ENCODE measurements around the gene AGT. TPM values are rescaled to one million over a fixed set of nuclear protein-coding genes. Genes with fewer than 3 reads are reported as not detected.
"Not testable (repeated sequence)": the region's sequence is repeated elsewhere in the genome, so short reads cannot be mapped to it uniquely, and the experiment has no call there.

AGT gene
- polyA plus RNA-seq, 4 donors, result 0.81 to 357 (median 2.7) TPM

DNA sequence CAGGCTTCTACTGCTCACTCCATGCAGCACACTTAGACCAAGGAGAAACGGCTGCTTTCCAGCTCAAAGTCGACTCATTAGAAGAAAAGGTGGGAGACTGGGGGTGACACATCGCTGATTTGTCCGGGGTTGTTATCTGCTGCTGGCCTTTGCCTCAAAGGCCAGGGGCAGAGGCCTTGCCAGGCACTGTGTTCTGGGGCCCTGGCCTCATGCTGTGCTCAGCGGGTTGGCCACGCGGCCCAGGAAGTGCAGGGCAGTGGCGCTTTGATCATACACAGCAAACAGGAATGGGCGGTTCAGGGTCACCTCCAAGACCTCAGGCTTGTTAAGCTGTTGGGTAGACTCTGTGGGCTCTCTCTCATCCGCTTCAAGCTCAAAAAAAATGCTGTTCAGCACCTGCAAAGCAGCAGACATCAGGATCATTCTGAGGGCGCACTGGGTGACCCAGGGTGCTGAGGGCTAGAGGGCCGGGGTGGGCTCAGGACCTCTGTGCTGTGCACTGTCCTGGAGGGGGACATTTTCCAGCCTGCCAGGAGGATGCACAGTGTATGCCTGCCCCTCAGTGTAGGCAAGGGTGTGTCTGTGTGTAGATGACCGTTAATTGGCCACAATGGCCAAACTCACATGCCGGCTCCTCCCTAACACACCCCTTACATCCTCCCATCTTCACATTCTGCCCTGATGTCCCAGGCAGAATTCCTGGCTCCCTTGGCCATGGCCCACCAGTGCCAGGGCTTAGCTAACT is 10.8 kb downstream of the AGT start:
- no peaks in the 10 kb centered on the region for H3K9me3 ChIP-seq (ENCODE audit: control insufficient read depth in 2 of 2, insufficient read depth in 1 of 2, low read depth in 1 of 2, low read length in 1 of 2)
- peaks cover 0 to 35% (median 0%) of the 10 kb centered on the region in 3 donors for H3K4me1 ChIP-seq (ENCODE audit: control insufficient read depth in 3 of 3, insufficient read depth in 2 of 3, low read depth in 1 of 3, low read length in 2 of 3)
- H3K27me3 ChIP-seq (ENCODE audit: control insufficient read depth in 3 of 3, insufficient read depth in 3 of 3, low read length in 3 of 3), result peaks cover 0 to 2% (median 0%) of the 10 kb centered on the region in 3 donors
- 67 to 70% (median 68%) methylated on average over 14 of the region's 14 CpGs for WGBS, 3 donors
- H3K36me3 ChIP-seq (ENCODE audit: control insufficient read depth in 3 of 3, insufficient read depth in 2 of 3, low read depth in 1 of 3, low read length in 3 of 3), result peaks cover 0 to 55% (median 0%) of the 10 kb centered on the region in 3 donors
- no peak overlapping the region for H3K4me3 ChIP-seq (ENCODE audit: low read depth in 1 of 3, low read length in 3 of 3)
- DNase-seq (peak; percentile 38 to 79), FAIRE-seq (no peak)
- peak overlapping the region in 1 of 3 donors; percentile 60 for H3K27ac ChIP-seq (ENCODE audit: low read depth in 1 of 3, low read length in 2 of 3)

DNA sequence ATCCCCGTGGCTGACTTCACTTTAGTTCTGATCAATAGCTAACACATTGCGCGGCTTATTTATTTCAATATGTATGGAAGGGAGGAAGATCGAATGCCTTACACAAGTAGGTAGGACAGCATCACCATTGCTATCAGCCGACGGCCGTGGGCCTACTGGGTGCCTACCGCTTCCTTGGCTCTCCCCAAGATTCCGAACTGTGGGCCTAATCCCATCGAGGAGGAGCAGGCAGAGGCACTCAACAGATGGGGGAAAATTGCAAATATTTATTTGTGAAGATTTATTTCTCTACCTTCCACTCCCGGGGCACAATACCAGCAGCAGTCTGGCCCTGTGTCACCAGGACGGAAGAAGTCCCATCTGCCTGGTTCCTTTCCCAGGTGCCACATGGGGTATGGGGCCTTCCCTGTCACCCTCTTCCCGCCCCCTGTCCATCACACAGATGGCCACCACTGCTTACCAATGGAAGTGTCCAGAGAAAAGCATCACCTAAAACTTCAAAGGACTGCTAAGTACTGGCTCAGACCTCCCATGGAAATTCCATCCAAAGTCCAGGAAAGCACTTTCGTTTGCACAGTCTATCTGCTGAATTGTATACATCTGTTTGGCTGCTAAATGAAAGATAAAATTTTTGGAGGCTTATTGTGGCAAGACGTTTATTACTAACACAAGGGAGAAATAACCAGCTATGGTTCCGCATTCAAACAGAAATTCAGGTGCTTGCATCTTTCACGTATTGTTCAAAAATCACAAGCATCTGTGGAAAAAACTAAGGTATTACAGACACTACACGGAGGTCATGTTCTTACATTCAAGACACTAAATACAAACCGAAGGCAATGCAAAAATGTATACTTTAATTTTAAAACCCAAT is 11.8 kb downstream of the AGT start:
- 76 to 83% (median 78%) methylated on average over 19 of the region's 19 CpGs for WGBS, 3 donors
- DNase-seq, result peak; percentile 9 to 57
- Histone ChIP-seq H3K4me1 (ENCODE audit: control insufficient read depth in 3 of 3, insufficient read depth in 2 of 3, low read depth in 1 of 3, low read length in 2 of 3) (peaks cover 0 to 25% (median 0%) of the 10 kb centered on the region in 3 donors), H3K27ac (ENCODE audit: low read depth in 1 of 3, low read length in 2 of 3) (peak overlapping the region in 1 of 3 donors; percentile 60), H3K36me3 (ENCODE audit: control insufficient read depth in 3 of 3, insufficient read depth in 2 of 3, low read depth in 1 of 3, low read length in 3 of 3) (peaks cover 0 to 45% (median 0%) of the 10 kb centered on the region in 3 donors), H3K9me3 (ENCODE audit: control insufficient read depth in 2 of 2, insufficient read depth in 1 of 2, low read depth in 1 of 2, low read length in 1 of 2) (no peaks in the 10 kb centered on the region), H3K4me3 (ENCODE audit: low read depth in 1 of 3, low read length in 3 of 3) (no peak overlapping the region), H3K27me3 (ENCODE audit: control insufficient read depth in 3 of 3, insufficient read depth in 3 of 3, low read length in 3 of 3) (no peaks in the 10 kb centered on the region)
- FAIRE-seq, result no peak

GRCh38 chr1:230701434-230701833 is 12.5 kb downstream of the AGT start:
- Histone ChIP-seq H3K4me3 (ENCODE audit: low read depth in 1 of 3, low read length in 3 of 3) (no peak overlapping the region), H3K4me1 (ENCODE audit: control insufficient read depth in 3 of 3, insufficient read depth in 2 of 3, low read depth in 1 of 3, low read length in 2 of 3) (peaks cover 0 to 22% (median 0%) of the 10 kb centered on the region in 3 donors), H3K36me3 (ENCODE audit: control insufficient read depth in 3 of 3, insufficient read depth in 2 of 3, low read depth in 1 of 3, low read length in 3 of 3) (peaks cover 0 to 39% (median 0%) of the 10 kb centered on the region in 3 donors), H3K27me3 (ENCODE audit: control insufficient read depth in 3 of 3, insufficient read depth in 3 of 3, low read length in 3 of 3) (no peaks in the 10 kb centered on the region), H3K9me3 (ENCODE audit: control insufficient read depth in 2 of 2, insufficient read depth in 1 of 2, low read depth in 1 of 2, low read length in 1 of 2) (no peaks in the 10 kb centered on the region), H3K27ac (ENCODE audit: low read depth in 1 of 3, low read length in 2 of 3) (no peak overlapping the region)
- no peak for DNase-seq
- FAIRE-seq, result no peak
- WGBS, 3 donors, result 87 to 92% (median 91%) methylated on average over 17 of the region's 17 CpGs

- 81 to 88% (median 85%) methylated on average over 4 of the region's 4 CpGs for WGBS, 3 donors
- Histone ChIP-seq H3K27ac (ENCODE audit: low read depth in 1 of 3, low read length in 2 of 3) (no peak overlapping the region), H3K27me3 (ENCODE audit: control insufficient read depth in 3 of 3, insufficient read depth in 3 of 3, low read length in 3 of 3) (no peaks in the 10 kb centered on the region), H3K36me3 (ENCODE audit: control insufficient read depth in 3 of 3, insufficient read depth in 2 of 3, low read depth in 1 of 3, low read length in 3 of 3) (peaks cover 0 to 27% (median 0%) of the 10 kb centered on the region in 3 donors), H3K9me3 (ENCODE audit: control insufficient read depth in 2 of 2, insufficient read depth in 1 of 2, low read depth in 1 of 2, low read length in 1 of 2) (no peaks in the 10 kb centered on the region), H3K4me1 (ENCODE audit: control insufficient read depth in 3 of 3, insufficient read depth in 2 of 3, low read depth in 1 of 3, low read length in 2 of 3) (peaks cover 0 to 22% (median 0%) of the 10 kb centered on the region in 3 donors), H3K4me3 (ENCODE audit: low read depth in 1 of 3, low read length in 3 of 3) (no peak overlapping the region)
- no peak for DNase-seq
- FAIRE-seq, result no peak
Observed at GRCh38 chr1:230700132-230700531, 13.8 kb downstream of the AGT start.

GRCh38 chr1:230699716-230700115 is 14.2 kb downstream of the AGT start:
- WGBS, 3 donors, result 88 to 91% (median 89%) methylated on average over 1 of the region's 1 CpG
- no peak for DNase-seq
- no peak for FAIRE-seq
- peaks cover 0 to 22% (median 0%) of the 10 kb centered on the region in 3 donors for H3K4me1 ChIP-seq (ENCODE audit: control insufficient read depth in 3 of 3, insufficient read depth in 2 of 3, low read depth in 1 of 3, low read length in 2 of 3)
- H3K27me3 ChIP-seq (ENCODE audit: control insufficient read depth in 3 of 3, insufficient read depth in 3 of 3, low read length in 3 of 3), result no peaks in the 10 kb centered on the region
- no peak overlapping the region for H3K4me3 ChIP-seq (ENCODE audit: low read depth in 1 of 3, low read length in 3 of 3)
- peaks cover 0 to 28% (median 0%) of the 10 kb centered on the region in 3 donors for H3K36me3 ChIP-seq (ENCODE audit: control insufficient read depth in 3 of 3, insufficient read depth in 2 of 3, low read depth in 1 of 3, low read length in 3 of 3)
- H3K27ac ChIP-seq (ENCODE audit: low read depth in 1 of 3, low read length in 2 of 3), result no peak overlapping the region
- H3K9me3 ChIP-seq (ENCODE audit: control insufficient read depth in 2 of 2, insufficient read depth in 1 of 2, low read depth in 1 of 2, low read length in 1 of 2), result no peaks in the 10 kb centered on the region

DNA sequence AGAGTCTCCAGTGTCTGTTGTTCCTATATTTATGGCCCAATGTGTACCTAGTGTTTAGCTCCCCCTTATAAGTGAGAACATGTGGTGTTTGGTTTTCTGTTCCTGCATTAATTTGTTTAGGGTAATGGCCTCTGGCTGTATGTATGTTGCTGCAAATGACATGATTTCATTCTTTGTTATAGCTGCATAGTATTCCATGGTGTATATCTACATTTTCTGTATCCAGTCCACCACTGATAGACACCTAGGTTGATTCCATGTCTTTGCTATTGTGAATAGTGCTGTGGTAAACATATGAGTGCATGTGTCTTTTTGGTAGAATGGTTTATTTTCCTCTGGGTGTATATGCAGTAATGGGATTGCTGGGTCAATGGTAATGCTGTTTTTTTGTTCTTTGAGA is 15.0 kb downstream of the AGT start:
- H3K9me3 ChIP-seq (ENCODE audit: control insufficient read depth in 2 of 2, insufficient read depth in 1 of 2, low read depth in 1 of 2, low read length in 1 of 2); H3K27ac ChIP-seq (ENCODE audit: low read depth in 1 of 3, low read length in 2 of 3); H3K4me3 ChIP-seq (ENCODE audit: low read depth in 1 of 3, low read length in 3 of 3); H3K27me3 ChIP-seq (ENCODE audit: control insufficient read depth in 3 of 3, insufficient read depth in 3 of 3, low read length in 3 of 3); DNase-seq; FAIRE-seq: not testable (repeated sequence)
- H3K4me1 ChIP-seq (ENCODE audit: control insufficient read depth in 3 of 3, insufficient read depth in 2 of 3, low read depth in 1 of 3, low read length in 2 of 3), result peaks cover 0 to 21% (median 0%) of the 10 kb centered on the region in 3 donors
- peaks cover 0 to 32% (median 0%) of the 10 kb centered on the region in 3 donors for H3K36me3 ChIP-seq (ENCODE audit: control insufficient read depth in 3 of 3, insufficient read depth in 2 of 3, low read depth in 1 of 3, low read length in 3 of 3)

- no peak overlapping the region for H3K4me3 ChIP-seq (ENCODE audit: low read depth in 1 of 3, low read length in 3 of 3)
- peaks cover 0 to 31% (median 0%) of the 10 kb centered on the region in 3 donors for H3K36me3 ChIP-seq (ENCODE audit: control insufficient read depth in 3 of 3, insufficient read depth in 2 of 3, low read depth in 1 of 3, low read length in 3 of 3)
- no peaks in the 10 kb centered on the region for H3K9me3 ChIP-seq (ENCODE audit: control insufficient read depth in 2 of 2, insufficient read depth in 1 of 2, low read depth in 1 of 2, low read length in 1 of 2)
- no peak for FAIRE-seq
- no peak overlapping the region for H3K27ac ChIP-seq (ENCODE audit: low read depth in 1 of 3, low read length in 2 of 3)
- H3K4me1 ChIP-seq (ENCODE audit: control insufficient read depth in 3 of 3, insufficient read depth in 2 of 3, low read depth in 1 of 3, low read length in 2 of 3), result peaks cover 0 to 13% (median 0%) of the 10 kb centered on the region in 3 donors
- no peaks in the 10 kb centered on the region for H3K27me3 ChIP-seq (ENCODE audit: control insufficient read depth in 3 of 3, insufficient read depth in 3 of 3, low read length in 3 of 3)
- DNase-seq, result no peak
- WGBS, 3 donors, result 92 to 96% (median 94%) methylated on average over 13 to 14 of the region's 14 CpGs
Observed at GRCh38 chr1:230698130-230698529, 15.8 kb downstream of the AGT start.

- FAIRE-seq (no peak), DNase-seq (no peak)
- Histone ChIP-seq H3K4me3 (ENCODE audit: low read depth in 1 of 3, low read length in 3 of 3) (no peak overlapping the region), H3K27me3 (ENCODE audit: control insufficient read depth in 3 of 3, insufficient read depth in 3 of 3, low read length in 3 of 3) (no peaks in the 10 kb centered on the region), H3K36me3 (ENCODE audit: control insufficient read depth in 3 of 3, insufficient read depth in 2 of 3, low read depth in 1 of 3, low read length in 3 of 3) (peaks cover 0 to 30% (median 3%) of the 10 kb centered on the region in 3 donors), H3K27ac (ENCODE audit: low read depth in 1 of 3, low read length in 2 of 3) (no peak overlapping the region), H3K9me3 (ENCODE audit: control insufficient read depth in 2 of 2, insufficient read depth in 1 of 2, low read depth in 1 of 2, low read length in 1 of 2) (no peaks in the 10 kb centered on the region), H3K4me1 (ENCODE audit: control insufficient read depth in 3 of 3, insufficient read depth in 2 of 3, low read depth in 1 of 3, low read length in 2 of 3) (peaks cover 0 to under 1% (median 0%) of the 10 kb centered on the region in 3 donors)
- WGBS, 3 donors, result 82 to 84% (median 83%) methylated on average over 7 of the region's 7 CpGs
Observed at GRCh38 chr1:230696722-230697437, 17.0 kb downstream of the AGT start.
